ENCODE measurements around the gene TEAD1. TPM values are rescaled to one million over a fixed set of nuclear protein-coding genes. Genes with fewer than 3 reads are reported as not detected.

TEAD1 gene
- total and polyA plus RNA-seq, 9 of the 15 experiments (the other 6 are each of a cell fraction or from before 2014, with no cell fraction given) = 1.7 to 17.7 (median 10.8) TPM

GRCh38 chr11:12684816-12685215 is 10.6 kb downstream of the TEAD1 start:
- in situ Hi-C loops (cut with MboI) = no loop called here
- ATAC-seq (peak; percentile 14; the same call in 1 of the 3 replicates), DNase-seq (ENCODE audit: extremely low read depth in 1 of 4, low spot score in 3 of 4) (peak in 3 of 4 experiments; percentile 31 to 50 (median 44)), FAIRE-seq (no peak)
- H3K9me1 ChIP-seq (ENCODE audit: control insufficient read depth, insufficient read depth, low read length) = no peaks in the 10 kb centered on the region
- intact Hi-C loops (cut with micrococcal nuclease) = loop anchor here (5.0 kb wide), 1 partner anchor 77 kb away; no protein-coding TSS in a partner anchor
- H2AFZ ChIP-seq (ENCODE audit: low read depth, low read length) = no peak overlapping the region
- peaks cover 38% of the 10 kb centered on the region for H3K79me2 ChIP-seq (ENCODE audit: control insufficient read depth, insufficient read depth, low read length)
- peak overlapping the region; percentile 30; the same call in 1 of the 2 replicates for H3K4me2 ChIP-seq (ENCODE audit: insufficient read depth, low read length)
- no peaks in the 10 kb centered on the region for H3K9me3 ChIP-seq (replicated peaks; ENCODE audit: control insufficient read depth, insufficient read depth, low read depth, low read length)
- ChIA-PET POLR2A (interaction anchor here (0.5 to 1.4 kb wide), 5 partner anchors 8 to 143 kb away, joined by 3 to 5 read pairs (median 3); partner anchors contain the start of gene TEAD1), CTCF (ENCODE audit: low intra/inter-chr PET ratio) (no interaction called here)
- H3K27ac ChIP-seq (ENCODE audit: extremely low read depth, low read depth, low read length) = no peak overlapping the region
- H3K27me3 ChIP-seq (ENCODE audit: control insufficient read depth in 2 of 2, insufficient read depth in 2 of 2, low read length in 2 of 2) = no peaks in the 10 kb centered on the region
- peaks cover 26% of the 10 kb centered on the region for H4K20me1 ChIP-seq (replicated peaks; ENCODE audit: control insufficient read depth, insufficient read depth, low read length)
- WGBS (ENCODE audit: insufficient coverage, low coverage, missing lambda C conversion rate) = 18% methylated on average over 1 of the region's 1 CpG
- no peak overlapping the region for H3K9ac ChIP-seq (ENCODE audit: insufficient read depth in 1 of 2, low read depth in 2 of 2, low read length in 2 of 2)
- peaks cover 30 to 60% of the 10 kb centered on the region in 2 experiments for H3K4me1 ChIP-seq (replicated peaks in 1 of 2; ENCODE audit: control insufficient read depth in 2 of 2, insufficient read depth in 2 of 2, low read length in 2 of 2)
- BruUV-seq (replicated peaks) = no TSS peak
- no peak overlapping the region for H3K4me3 ChIP-seq
- no peaks in the 10 kb centered on the region for H3K36me3 ChIP-seq (ENCODE audit: control insufficient read depth, insufficient read depth, low read length)
- TF ChIP-seq REST (IDR thresholded peaks at IDR 0.05; ENCODE audit: borderline replicate concordance) = peak; percentile 26; the same call in 1 of the 2 replicates
- TF ChIP-seq REST (CRISPR knock-in tag; IDR thresholded peaks at IDR 0.05; ENCODE audit: low read depth) = no peak
- no peak for TF ChIP-seq TAL1 (IDR thresholded peaks at IDR 0.05)
- no peak for TF ChIP-seq RBBP5 (IDR thresholded peaks at IDR 0.05; ENCODE audit: borderline replicate concordance, insufficient read depth, low read length, poor library complexity, severe bottlenecking)
- no peak for TF ChIP-seq RB1 (IDR thresholded peaks at IDR 0.05; ENCODE audit: low read depth)
